NCI-H1694 (cell line): ENCODE data around the gene C13orf42.
A peak's percentile ranks its signal among the peaks of the same experiment; 100 is the strongest.

Experiments used
- DNase-seq: peaks from one replicate; lab custom pipeline; 2025; lab: John Stamatoyannopoulos, UW

The C13orf42 gene

GRCh38 chr13:51065372-51066090, 45.5 kb downstream of the C13orf42 start:
- no peak for DNase-seq

GRCh38 chr13:51064753-51065152, 46.3 kb downstream of the C13orf42 start:
- no peak for DNase-seq

GRCh38 chr13:51063909-51064308, 47.2 kb downstream of the C13orf42 start:
- DNase-seq = no peak

- DNase-seq = no peak
Observed at GRCh38 chr13:51058461-51059167, 52.5 kb downstream of the C13orf42 start.

GRCh38 chr13:51057906-51058305, 53.2 kb downstream of the C13orf42 start:
- no peak for DNase-seq

GRCh38 chr13:51057001-51057400, 54.1 kb downstream of the C13orf42 start:
- no peak for DNase-seq

- no peak for DNase-seq
Observed at GRCh38 chr13:51052581-51052980, 58.5 kb downstream of the C13orf42 start.

GRCh38 chr13:51050021-51050830, 60.8 kb downstream of the C13orf42 start:
- no peak for DNase-seq

- DNase-seq = no peak
Observed at GRCh38 chr13:51048616-51049015, 62.5 kb downstream of the C13orf42 start.

- no peak for DNase-seq
Observed at GRCh38 chr13:51048166-51048461, 63.0 kb downstream of the C13orf42 start.

- DNase-seq = no peak
Observed at GRCh38 chr13:51047434-51048165, 63.5 kb downstream of the C13orf42 start.

- DNase-seq = no peak
Observed at GRCh38 chr13:51045451-51045850, 65.6 kb downstream of the C13orf42 start.

- no peak for DNase-seq
Observed at GRCh38 chr13:51044023-51044665, 66.9 kb downstream of the C13orf42 start.

GRCh38 chr13:51043310-51043709, 67.8 kb downstream of the C13orf42 start:
- DNase-seq = no peak

GRCh38 chr13:51041710-51042109, 69.4 kb downstream of the C13orf42 start:
- no peak for DNase-seq

GRCh38 chr13:51041126-51041525, 69.9 kb downstream of the C13orf42 start:
- DNase-seq = peak; percentile 94

- DNase-seq = no peak
Observed at GRCh38 chr13:51040431-51040830, 70.6 kb downstream of the C13orf42 start.

GRCh38 chr13:51036418-51036817, 74.7 kb downstream of the C13orf42 start:
- DNase-seq = no peak

GRCh38 chr13:51035978-51036377, 75.1 kb downstream of the C13orf42 start:
- no peak for DNase-seq

GRCh38 chr13:51035469-51035868, 75.6 kb downstream of the C13orf42 start:
- DNase-seq = no peak

- no peak for DNase-seq
Observed at GRCh38 chr13:51034906-51035305, 76.2 kb downstream of the C13orf42 start.
